Liver (tissue), 9 donors: Measurements from ENCODE around the gene SLC10A3. TPM values are rescaled to one million over a fixed set of nuclear protein-coding genes. Genes with fewer than 3 reads are reported as not detected.

Experiments
- DNase-seq: peaks from one replicate; pipeline ENCODE4 v3.0.0-alpha.2; 2017; ENCODE audit warnings: low spot score
- H3K27ac ChIP-seq, 2 donors: one replicate each; pipeline ENCODE4 v1.7.0; 2013; ENCODE audit warnings: inconsistent platforms in 2 of 2, low read length in 2 of 2, control low read depth in 1 of 2, low read depth in 1 of 2, mild to moderate bottlenecking in 1 of 2
- H3K27me3 ChIP-seq, 4 donors: one replicate each; pipeline versions ENCODE4 v1.6.1 to v1.7.0; 2013; ENCODE audit warnings: low read length in 3 of 4, inconsistent platforms in 1 of 4, mild to moderate bottlenecking in 1 of 4, moderate library complexity in 1 of 4; ENCODE audit not compliant: control insufficient read depth in 4 of 4, insufficient read depth in 4 of 4
- H3K36me3 ChIP-seq, 4 donors: one replicate each; pipeline versions ENCODE4 v1.6.1 to v1.7.0; 2013; ENCODE audit warnings: low read length in 3 of 4, mild to moderate bottlenecking in 3 of 4, low read depth in 1 of 4, moderate library complexity in 1 of 4; ENCODE audit not compliant: control insufficient read depth in 4 of 4, insufficient read depth in 3 of 4
- H3K4me1 ChIP-seq, 4 donors: one replicate each; pipeline versions ENCODE4 v1.6.1 to v1.7.0; 2013; ENCODE audit warnings: low read length in 3 of 4, mild to moderate bottlenecking in 3 of 4, moderate library complexity in 1 of 4; ENCODE audit not compliant: control insufficient read depth in 4 of 4, insufficient read depth in 4 of 4
- H3K4me3 ChIP-seq, 3 donors: one replicate each; pipeline versions ENCODE4 v1.6.1 to v1.7.0; 2013; ENCODE audit warnings: low read length in 3 of 3, control low read depth in 1 of 3, low read depth in 1 of 3, mild to moderate bottlenecking in 1 of 3
- H3K9ac ChIP-seq, 2 donors: one replicate each; pipeline ENCODE4 v1.7.0; 2013; ENCODE audit warnings: low read length in 2 of 2, mild to moderate bottlenecking in 2 of 2, moderate library complexity in 2 of 2, control low read depth in 1 of 2, low read depth in 1 of 2
- H3K9me3 ChIP-seq, 4 donors: one replicate each; pipeline versions ENCODE4 v1.6.1 to v1.7.0; 2013; ENCODE audit warnings: low read length in 3 of 4; ENCODE audit not compliant: control insufficient read depth in 4 of 4
- ATF3 ChIP-seq: IDR thresholded peaks from 2 replicates; pipeline ENCODE4 v1.6.1; 2016; ENCODE audit warnings: antibody characterized with exemption
- CTCF ChIP-seq: fragments of 150-350 bp; IDR thresholded peaks from 2 replicates; pipeline ENCODE4 v1.5.1; 2017; ENCODE audit warnings: improper control_type of control experiment, low read depth, low read length; ENCODE audit not compliant: missing input control
- EGR1 ChIP-seq, 2 donors: IDR thresholded peaks; 2 replicates each; pipeline ENCODE4 v1.6.1; 2016 to 2018; ENCODE audit warnings: antibody characterized with exemption in 2 of 2, low read depth in 2 of 2
- FOXA1 ChIP-seq: IDR thresholded peaks from 2 replicates; pipeline ENCODE4 v1.6.1; 2016; ENCODE audit warnings: antibody characterized with exemption
- FOXA2 ChIP-seq: IDR thresholded peaks from 2 replicates; pipeline ENCODE4 v1.6.1; 2016; ENCODE audit warnings: antibody characterized with exemption
- GABPA ChIP-seq, 2 donors: IDR thresholded peaks in 1 of 2; conservative IDR thresholded peaks in 1 of 2; 2 replicates each; pipeline ENCODE4 v1.6.1; 2016; ENCODE audit warnings: antibody characterized with exemption in 2 of 2, mild to moderate bottlenecking in 1 of 2, moderate library complexity in 1 of 2
- HNF4A ChIP-seq, 2 donors: conservative IDR thresholded peaks; 2 replicates each; pipeline ENCODE4 v1.6.1; 2016; ENCODE audit warnings: antibody characterized with exemption in 2 of 2, mild to moderate bottlenecking in 2 of 2
- HNF4G ChIP-seq: IDR thresholded peaks from 2 replicates; pipeline ENCODE4 v1.6.1; 2016; ENCODE audit warnings: antibody characterized with exemption
- JUND ChIP-seq, 2 donors: IDR thresholded peaks; 2 replicates each; pipeline ENCODE4 v1.6.1; 2016; ENCODE audit warnings: antibody characterized with exemption in 2 of 2
- MAX ChIP-seq: IDR thresholded peaks from 2 replicates; pipeline ENCODE4 v1.6.1; 2016; ENCODE audit warnings: antibody characterized with exemption
- NR2F2 ChIP-seq: IDR thresholded peaks from 2 replicates; pipeline ENCODE4 v1.6.1; 2016; ENCODE audit warnings: antibody characterized with exemption
- RAD21 ChIP-seq, 2 donors: IDR thresholded peaks; 2 replicates each; pipeline ENCODE4 v1.6.1; 2016; ENCODE audit warnings: antibody characterized with exemption in 2 of 2, mild to moderate bottlenecking in 2 of 2
- REST ChIP-seq: IDR thresholded peaks from 2 replicates; pipeline ENCODE4 v1.6.1; 2016; ENCODE audit warnings: antibody characterized with exemption, mild to moderate bottlenecking
- RXRA ChIP-seq, 2 donors: IDR thresholded peaks; 2 replicates each; pipeline ENCODE4 v1.6.1; 2017 to 2018; ENCODE audit warnings: antibody characterized with exemption in 2 of 2, mild to moderate bottlenecking in 1 of 2
- SP1 ChIP-seq: IDR thresholded peaks from 2 replicates; pipeline ENCODE4 v1.6.1; 2018; ENCODE audit warnings: antibody characterized with exemption, mild to moderate bottlenecking
- TAF1 ChIP-seq: conservative IDR thresholded peaks from 2 replicates; pipeline ENCODE4 v1.6.1; 2016; ENCODE audit warnings: antibody characterized with exemption, mild to moderate bottlenecking
- YY1 ChIP-seq: IDR thresholded peaks from 2 replicates; pipeline ENCODE4 v1.6.1; 2016; ENCODE audit warnings: antibody characterized with exemption, mild to moderate bottlenecking
- ZBTB33 ChIP-seq: IDR thresholded peaks from 2 replicates; pipeline ENCODE4 v1.6.1; 2016; ENCODE audit warnings: antibody characterized with exemption
- WGBS: extraction: QIAGEN DNeasy Blood & Tissue Kit; methylation state at CpG from one replicate; pipeline ENCODE4 v1.1.7; 2013; 5-methylcytosine and 5-hydroxymethylcytosine counted together
- polyA plus RNA-seq, 2 donors: library from polyadenylated mRNA; stranded (reverse) in 1 of 2; unstranded in 1 of 2; fragments of 200-250 nt in 1 of 2; fragments of >200 nt in 1 of 2; fragmentation: Nextera tagmentation in 1 of 2; extraction: Ambion mirVana in 1 of 2; gene quantifications; one replicate each; pipeline versions ENCODE4 v1.2.1 to v1.2.3, GENCODE V29; 2013 to 2015
- total RNA-seq, 2 donors: library from RNA; depleted of rRNA; stranded (reverse); fragments of >200 nt; gene quantifications; one replicate each; pipeline ENCODE4 v1.2.3, GENCODE V29; 2014
- donor health status: healthy.
- donor health status: healthy.
- donor health status: healthy.
- donor health status: healthy.
- donor health status: healthy.

Gene SLC10A3
- total and polyA plus RNA-seq, 4 donors, result 3.2 to 5.6 (median 4.5) TPM

GRCh38 chrX:154530286-154530685 is 39.9 kb upstream of the SLC10A3 start:
- Histone ChIP-seq H3K36me3 (no peaks in the 10 kb centered on the region), H3K27ac (no peak overlapping the region), H3K9ac (no peak overlapping the region), H3K9me3 (no peaks in the 10 kb centered on the region), H3K4me3 (no peak overlapping the region), H3K27me3 (no peaks in the 10 kb centered on the region), H3K4me1 (peaks cover 2 to 12% (median 8%) of the 10 kb centered on the region in 4 donors)
- 87% methylated on average over 11 of the region's 11 CpGs for WGBS
- TF ChIP-seq HNF4G, result no peak
- TF ChIP-seq SP1, result no peak
- no peak for TF ChIP-seq FOXA2
- TF ChIP-seq CTCF, result no peak
- no peak for TF ChIP-seq JUND (IDR thresholded peaks at IDR 0.05)
- TF ChIP-seq NR2F2, result no peak
- TF ChIP-seq HNF4A (conservative IDR thresholded peaks at IDR 0.05), result no peak
- no peak for TF ChIP-seq TAF1
- TF ChIP-seq EGR1 (IDR thresholded peaks at IDR 0.05; ENCODE audit: low read depth in 2 of 2), result no peak
- no peak for TF ChIP-seq RXRA (IDR thresholded peaks at IDR 0.05)
- TF ChIP-seq ZBTB33, result no peak
- TF ChIP-seq YY1, result no peak
- TF ChIP-seq RAD21 (IDR thresholded peaks at IDR 0.05), result no peak
- no peak for TF ChIP-seq MAX
- TF ChIP-seq GABPA (IDR thresholded peaks at IDR 0.05 in 1 of 2, conservative IDR thresholded peaks at IDR 0.05 in 1 of 2), result no peak
- TF ChIP-seq REST, result no peak
- TF ChIP-seq ATF3, result no peak
- no peak for TF ChIP-seq FOXA1
- DNase-seq, result no peak
